GM18907 (cell line): ENCODE results near the gene ECM1.
A peak's percentile ranks its signal among the peaks of the same experiment; 100 is the strongest.

Source experiments
- ATAC-seq: cut with Tn5 transposase; IDR thresholded peaks from one replicate; pipeline ENCODE4 v1.9.1; 2021; ENCODE audit warnings: mild to moderate bottlenecking, moderate library complexity; ENCODE audit not compliant: unreplicated experiment

ECM1 gene

DNA sequence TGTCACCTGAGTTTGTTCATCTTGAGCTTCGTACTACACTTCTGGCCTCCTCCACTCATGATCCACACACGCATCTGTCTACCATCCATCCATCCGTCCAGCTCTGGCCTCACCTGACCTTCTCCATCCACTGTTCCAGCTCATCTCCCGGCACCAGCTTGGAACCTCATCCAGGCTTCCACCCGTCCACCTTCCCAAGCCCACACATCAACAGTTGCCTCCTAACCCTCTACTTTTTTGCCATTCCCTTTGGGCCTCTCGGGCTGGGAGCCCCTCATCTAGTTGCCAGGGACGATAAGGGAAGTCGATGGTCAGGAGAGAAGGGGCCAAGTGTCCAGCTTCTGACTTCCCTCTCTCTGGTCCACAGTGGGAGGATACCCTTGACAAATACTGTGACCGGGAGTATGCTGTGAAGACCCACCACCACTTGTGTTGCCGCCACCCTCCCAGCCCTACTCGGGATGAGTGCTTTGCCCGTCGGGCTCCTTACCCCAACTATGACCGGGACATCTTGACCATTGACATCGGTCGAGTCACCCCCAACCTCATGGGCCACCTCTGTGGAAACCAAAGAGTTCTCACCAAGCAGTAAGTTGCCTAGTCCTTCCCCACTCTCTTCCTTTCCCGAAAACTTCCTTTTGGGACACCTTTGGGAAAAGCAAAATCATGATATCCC, 4.2 kb downstream of the ECM1 start:
- no peak for ATAC-seq

DNA sequence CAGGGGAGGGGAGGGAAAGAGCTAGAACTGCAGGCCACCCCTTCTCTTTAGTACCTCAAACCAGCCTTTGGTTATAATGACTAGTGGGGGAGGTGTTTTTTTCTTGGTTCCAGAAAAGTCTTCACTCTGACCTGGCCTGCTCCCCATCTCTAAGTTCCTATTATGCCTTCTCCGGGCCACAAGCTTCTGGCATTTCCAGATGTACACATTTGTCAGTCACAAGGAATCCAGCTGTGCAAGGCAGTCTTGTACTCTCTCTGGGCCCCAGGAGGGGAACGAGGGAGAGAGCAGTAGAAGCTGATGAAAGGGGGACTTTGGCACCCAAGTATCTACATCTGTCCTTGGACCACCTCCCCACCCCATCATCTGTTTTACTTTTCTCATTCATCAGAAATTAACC, 4.9 kb downstream of the ECM1 start:
- no peak for ATAC-seq

DNA sequence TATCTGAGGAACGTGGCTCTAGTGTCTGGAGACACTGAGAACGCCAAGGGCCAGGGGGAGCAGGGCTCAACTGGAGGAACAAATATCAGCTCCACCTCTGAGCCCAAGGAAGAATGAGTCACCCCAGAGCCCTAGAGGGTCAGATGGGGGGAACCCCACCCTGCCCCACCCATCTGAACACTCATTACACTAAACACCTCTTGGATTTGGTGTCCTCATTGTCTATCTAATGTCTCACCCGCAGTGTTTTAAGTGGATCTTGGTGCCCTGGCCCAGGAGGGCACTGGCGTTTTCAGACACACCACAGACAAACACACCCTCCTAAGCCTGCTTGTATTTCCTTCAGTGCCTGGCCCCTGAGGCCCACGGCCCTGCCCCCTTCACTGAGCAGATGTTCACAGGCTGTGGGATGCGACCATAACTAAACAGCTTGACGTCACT, 5.5 kb downstream of the ECM1 start:
- no peak for ATAC-seq

DNA sequence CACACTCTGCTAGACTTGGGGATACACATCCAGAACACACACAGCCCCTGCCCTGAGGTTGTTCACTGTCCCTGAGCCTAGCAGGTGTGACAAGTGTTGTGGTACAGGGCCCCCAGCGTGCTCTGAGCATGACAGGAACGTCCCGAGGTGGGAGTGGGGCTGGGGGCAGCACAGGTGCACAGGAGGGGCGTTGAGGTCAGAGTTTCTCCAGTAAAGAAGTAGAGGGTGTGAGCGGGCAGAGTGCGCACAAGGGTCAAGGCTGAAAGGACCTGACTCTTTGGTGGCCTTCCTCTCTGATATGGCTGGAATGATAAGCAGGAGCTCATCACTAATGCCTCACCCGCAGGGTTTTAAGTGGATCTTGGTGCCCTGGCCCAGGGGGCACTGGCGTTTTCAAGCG, 6.4 kb downstream of the ECM1 start:
- ATAC-seq = no peak

DNA sequence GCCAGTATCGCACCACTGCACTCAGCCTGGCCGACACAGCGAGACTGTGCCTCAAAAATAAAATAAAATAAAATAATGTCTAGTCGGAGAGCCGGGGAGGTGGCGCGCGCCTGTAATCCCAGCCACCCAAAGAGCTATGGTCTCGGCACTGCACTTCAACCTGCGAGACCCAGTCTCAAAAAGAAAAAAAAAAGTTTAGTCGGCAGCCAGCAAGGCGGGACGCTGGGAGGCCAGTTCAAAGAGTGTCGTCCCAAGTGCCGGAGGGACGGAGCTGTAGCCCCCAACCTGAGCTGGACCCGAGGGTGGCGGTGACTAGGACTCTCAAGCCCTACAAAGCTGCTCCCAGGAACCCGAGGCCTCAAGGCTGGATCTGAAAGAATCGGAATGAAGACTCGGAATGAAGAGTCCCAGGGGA, 7.0 kb downstream of the ECM1 start:
- ATAC-seq = peak; percentile 2

DNA sequence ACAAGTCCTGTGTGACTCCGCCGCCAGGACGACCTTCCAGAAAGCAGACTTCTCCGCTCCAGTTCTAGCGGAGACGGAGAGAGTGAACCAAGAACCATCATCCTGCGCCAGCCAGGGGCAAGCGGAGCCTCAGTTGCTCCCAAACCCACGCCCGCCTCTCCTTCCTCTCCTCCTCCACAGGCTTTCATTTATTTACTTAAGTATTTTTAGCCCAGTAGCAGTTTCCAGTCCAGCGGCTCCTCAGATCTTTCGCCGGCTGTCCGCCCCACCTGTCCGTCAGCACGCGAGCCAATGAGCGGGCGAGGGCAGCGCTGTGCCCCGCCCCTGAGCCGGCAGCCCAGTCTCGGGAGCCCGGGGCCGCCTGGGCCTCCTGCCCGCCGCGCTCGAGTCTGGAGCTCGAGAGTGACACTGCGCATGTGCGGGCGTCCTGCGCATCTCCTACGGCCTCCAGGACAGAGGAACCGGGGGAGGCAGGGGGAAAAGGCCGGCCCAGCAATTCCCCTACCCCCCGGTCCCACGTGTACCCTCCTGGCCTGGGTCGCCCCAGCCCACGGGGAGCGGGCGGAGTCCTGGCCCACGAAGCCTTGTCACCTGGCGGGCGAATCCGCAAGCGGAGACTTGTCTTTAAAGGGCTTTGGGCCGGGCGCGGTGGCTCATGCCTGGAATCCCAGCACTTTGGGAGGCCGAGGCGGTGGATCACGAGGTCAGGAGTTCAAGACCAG, 7.6 kb downstream of the ECM1 start, which contains the start of gene FALEC:
Gene FALEC, plus strand, starts transcription at position 425 of the 722 bp plus-strand sequence.
- peak; percentile 95 for ATAC-seq

DNA sequence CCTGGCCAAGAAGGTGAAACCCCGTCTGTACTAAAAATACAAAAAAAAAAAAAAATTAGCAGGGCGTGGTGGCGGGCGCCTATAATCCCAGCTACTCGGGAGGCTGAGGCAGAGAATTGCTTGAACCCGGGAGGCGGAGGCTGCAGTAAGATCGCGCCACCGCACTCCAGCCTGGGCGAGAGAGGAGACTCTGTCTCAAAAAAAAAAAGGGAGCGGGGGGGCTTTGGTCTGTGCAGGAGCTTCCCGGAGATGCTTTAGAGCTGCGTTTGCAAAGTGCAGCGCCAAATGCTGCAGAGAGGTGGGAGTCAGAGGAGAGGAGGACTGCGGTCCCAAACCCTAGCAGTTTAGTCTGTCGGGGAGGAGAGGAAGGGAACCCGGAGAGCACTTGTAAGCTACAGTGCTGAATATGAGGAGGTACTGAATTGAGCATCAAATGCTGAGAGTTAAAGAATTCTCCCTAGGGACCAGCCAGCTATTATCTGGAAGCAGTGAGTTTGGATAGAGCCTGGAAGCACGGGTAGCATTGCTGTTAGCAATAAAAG, 8.2 kb downstream of the ECM1 start:
- ATAC-seq = no peak

DNA sequence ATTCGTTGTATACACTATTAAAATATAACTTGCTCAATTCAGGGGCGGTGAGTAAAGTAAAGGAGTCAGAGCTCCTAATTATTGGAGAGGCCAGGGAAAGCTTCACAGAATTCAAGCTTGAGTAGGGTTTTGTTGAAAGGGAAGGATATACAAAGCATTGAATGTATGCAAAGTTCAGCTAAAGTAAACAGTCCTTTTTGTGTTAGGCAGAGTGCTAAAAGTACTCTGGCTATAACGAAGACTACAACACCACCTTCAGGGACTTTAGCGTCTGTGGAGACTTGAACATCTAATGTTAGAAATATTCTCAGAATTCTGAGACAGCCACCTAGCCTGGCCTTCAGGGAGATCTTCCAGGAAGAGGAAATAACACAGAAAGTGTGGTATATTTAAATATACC, 8.7 kb downstream of the ECM1 start:
- no peak for ATAC-seq

DNA sequence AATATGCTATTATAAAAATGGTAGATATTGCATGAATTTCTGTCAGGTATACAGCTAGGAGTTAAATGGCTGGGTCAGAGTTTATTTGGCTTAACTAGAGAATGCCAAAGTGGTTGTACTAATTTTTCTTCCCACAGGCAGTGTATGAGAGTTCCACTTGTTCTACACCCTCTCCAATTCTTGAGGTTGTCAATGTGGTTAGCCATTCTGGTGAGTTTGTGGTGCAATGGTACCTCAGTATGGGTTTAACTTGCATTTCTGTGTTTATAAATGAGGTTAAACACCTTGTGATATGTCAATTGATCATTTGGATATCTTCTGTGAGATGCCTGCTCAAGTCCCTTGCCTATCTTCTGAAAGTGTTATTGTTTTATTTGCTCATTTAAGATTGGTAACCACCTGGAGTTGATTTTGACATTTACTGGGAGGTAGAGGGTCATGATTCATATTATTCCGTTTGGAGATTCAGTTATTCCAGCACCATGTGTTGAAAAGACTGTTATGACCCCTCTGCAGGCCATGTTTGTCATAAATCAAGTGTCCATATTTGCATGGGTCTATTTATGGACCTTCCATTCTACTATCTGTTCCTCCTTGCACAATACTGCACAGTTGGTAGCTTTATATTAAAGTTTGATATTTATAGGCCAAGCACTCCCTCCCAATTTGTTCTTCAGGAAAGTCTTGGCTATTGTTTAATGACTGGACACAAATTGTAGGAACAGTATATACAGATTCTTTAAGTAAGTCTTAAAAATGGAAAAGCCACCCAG, 13.5 kb downstream of the ECM1 start:
- no peak for ATAC-seq

DNA sequence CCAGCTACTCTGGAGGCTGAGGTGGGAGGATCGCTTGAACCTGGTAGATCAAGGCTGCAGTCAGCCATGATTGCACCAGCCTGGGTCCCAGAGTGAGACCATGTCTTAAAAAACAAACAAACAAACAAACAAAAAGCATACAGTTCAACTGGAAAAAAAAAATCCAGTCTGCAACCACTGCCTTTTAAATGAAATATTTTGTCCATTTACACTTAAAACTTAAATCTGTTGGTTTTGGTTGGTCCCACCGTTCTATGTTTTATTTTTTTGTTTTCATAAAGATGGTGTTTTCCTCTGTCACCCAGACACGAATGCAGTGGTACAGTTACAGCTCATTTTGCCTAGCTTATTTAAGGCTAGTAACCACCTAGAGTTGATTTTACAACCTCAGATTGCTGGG, 17.4 kb downstream of the ECM1 start:
- ATAC-seq = no peak

DNA sequence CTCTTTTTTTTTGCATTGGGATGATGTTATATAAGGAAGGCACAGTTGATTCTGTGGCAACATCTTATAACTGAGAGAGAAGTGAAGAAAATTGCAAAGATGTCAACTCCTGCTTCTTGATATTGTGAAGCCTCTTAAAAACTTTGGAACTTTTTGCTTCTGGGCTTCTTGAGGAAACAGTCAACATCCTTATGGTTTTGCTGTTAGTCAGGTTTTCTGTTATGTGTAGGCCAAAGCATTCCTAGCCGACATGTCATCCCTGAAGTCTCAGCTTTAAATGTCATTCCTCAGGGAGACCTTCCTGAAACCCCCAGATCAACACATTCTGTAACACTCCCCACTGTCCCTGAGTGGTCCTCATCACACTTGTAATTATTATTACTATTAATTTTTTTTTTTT, 20.3 kb downstream of the ECM1 start:
- ATAC-seq = no peak

DNA sequence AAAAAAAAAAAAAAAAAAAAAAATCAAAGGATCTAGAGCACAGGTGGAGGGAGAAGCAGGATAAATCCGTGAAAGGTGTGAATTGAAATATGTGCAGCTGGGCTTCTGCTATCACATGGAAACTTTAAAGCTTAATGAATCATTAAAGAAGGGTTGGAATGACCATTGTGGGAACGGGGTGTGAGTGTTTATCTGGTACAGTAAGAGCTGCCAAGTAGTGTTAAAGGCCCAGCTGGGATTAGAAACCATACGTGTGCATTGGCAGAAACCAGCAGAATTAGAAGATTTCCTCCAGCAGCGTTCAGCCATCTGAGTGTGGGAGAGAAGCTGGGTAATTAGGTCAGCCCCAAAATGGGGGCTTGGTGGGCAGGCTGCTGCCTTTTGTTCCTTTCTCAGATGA, 21.1 kb downstream of the ECM1 start:
- ATAC-seq = no peak

DNA sequence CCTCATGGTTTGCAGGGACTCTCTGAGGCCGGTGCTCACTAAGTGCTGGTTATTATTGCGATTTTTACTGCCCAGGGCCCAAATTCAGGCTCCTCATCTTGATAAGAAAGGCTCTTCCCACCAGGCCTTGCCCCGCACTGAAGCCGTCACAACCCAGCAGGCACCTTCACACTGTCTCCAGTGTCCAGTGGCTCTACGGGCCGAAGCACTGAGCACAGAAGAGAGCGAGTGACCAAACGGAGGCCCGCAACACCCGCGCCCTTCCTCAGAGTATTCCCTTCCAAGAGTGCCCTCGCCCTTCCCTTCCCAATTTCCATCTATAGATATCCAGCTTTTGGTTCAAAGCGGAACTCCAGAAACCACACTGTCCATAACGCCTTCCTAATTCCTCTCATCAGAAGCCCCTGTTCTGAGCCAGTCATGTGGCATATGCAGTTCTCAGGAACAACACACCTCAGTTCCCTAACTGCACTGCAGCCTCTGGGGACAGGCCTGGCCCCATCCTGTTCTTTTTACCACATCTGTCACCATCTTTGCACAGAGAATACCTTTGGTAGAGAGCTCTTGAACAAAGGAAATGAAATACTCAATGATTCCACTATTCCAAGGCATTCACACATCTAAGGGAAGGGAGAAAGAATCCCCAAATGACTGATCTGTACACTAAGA, 22.7 kb downstream of the ECM1 start:
- no peak for ATAC-seq

DNA sequence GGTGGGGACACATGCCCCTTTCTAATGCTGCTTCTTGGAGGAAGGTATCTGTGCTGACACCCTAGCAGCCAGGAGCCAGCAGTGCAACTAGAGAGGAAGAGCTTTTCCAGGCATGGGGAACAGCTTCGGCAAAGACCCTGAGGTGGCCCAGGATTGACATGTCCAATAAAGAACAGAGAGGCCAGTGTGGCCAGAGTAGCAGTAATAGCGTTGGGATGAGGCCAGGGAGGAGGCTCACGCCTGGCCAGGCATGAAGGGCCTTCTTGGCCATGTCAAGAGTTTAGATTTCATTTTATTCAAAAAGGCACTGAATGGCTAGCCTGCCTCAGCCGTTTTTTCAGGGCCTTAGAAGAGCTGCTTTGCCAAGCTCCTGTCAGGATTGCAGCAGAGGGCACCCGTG, 25.0 kb downstream of the ECM1 start:
- ATAC-seq = no peak

DNA sequence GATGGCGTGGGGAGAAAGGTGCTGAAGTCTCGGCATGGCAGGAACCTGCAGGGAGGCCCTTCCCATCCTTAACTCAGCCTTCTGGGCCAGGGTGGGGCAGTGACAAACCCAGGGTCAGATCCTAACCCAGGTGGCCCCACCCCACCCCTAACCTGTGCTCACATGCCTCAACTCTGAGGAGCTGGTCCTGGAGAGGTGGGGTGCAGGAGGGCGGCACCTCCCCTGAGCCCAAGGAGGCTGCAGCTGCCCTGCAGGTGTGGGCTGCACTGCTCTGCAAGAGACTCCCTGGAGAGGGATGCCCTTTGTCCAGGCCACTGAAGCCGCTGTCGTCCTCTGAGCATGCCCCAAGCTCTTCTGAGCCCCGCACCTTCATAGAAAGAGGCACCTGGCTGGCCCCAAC, 26.1 kb downstream of the ECM1 start:
- ATAC-seq = no peak

DNA sequence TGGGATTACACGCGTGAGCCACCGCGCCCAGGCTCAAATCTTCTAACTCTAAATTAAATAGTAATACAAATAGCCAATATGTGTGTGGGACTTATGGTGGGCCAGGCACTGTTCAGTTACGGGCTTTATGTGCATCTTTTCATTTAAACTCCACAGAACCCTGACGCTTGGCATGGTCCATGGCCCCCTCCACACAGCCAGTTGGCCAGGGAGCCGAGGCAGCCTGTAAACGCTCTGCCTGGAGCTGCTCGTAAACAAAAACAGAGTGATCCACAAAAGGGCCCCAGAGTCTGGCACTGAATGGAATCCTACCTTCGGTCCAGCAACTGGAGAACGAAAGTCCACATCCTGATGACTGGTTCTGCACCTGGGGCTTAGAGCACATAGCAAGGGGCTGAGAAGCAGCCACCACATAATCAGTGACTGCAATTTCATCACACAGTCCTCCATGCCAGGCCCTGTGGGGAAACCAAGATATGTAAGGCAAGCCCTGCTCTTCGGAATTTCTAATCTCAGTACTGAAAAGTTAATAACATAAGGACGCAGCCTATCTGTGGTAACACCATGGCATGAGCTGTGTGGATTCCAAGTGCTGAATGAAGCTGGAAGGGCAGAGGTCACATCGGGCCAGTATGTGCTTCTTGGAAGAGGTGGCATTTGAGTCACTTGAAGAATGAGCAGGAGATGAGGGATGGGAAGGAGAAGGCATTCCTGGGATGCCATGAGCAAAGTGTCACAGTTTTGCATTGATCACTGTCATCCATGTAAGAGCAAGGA, 27.8 kb downstream of the ECM1 start:
- no peak for ATAC-seq

DNA sequence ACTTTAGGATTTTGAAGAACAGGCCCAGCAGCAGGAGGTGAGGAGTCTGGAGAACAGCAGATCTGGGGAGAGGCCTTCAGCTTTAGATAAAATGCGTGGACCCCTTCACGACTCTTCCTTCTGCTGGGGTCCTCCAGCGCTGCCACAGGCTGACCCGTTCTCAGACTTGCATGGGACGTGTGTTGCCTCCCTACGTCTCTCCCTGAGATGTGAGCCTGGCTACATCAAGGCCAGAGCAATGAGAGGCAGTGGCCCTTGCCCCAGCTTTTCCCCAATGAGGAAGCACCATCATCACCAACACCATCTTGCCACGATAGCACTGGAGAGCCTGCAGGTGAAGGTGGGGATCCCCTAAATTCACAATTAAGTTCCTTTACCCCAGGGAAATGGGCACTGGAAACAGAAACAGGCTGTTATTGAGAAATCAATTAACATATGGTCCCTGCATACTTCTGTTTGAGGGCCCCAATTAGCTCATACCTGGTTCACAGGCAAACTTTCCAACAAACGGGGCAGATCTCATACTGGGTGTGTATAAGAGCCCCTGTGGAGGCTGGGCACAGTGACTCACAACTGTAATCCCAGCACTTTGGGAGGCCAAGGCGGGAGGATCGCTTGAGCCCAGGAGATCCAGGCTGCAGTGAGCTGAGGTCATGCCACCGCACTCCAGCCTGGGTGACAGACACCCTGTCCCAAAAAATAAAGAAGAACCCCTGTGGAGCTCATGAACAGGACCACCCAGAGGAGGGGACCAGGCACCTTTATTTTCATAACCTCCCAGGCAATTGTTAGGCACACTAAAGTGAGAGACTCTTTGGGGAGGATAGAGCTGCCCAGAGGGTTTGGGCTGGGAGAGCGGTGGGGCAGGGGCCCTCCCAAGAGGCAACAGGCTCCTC, 29.2 kb downstream of the ECM1 start:
- ATAC-seq = no peak

DNA sequence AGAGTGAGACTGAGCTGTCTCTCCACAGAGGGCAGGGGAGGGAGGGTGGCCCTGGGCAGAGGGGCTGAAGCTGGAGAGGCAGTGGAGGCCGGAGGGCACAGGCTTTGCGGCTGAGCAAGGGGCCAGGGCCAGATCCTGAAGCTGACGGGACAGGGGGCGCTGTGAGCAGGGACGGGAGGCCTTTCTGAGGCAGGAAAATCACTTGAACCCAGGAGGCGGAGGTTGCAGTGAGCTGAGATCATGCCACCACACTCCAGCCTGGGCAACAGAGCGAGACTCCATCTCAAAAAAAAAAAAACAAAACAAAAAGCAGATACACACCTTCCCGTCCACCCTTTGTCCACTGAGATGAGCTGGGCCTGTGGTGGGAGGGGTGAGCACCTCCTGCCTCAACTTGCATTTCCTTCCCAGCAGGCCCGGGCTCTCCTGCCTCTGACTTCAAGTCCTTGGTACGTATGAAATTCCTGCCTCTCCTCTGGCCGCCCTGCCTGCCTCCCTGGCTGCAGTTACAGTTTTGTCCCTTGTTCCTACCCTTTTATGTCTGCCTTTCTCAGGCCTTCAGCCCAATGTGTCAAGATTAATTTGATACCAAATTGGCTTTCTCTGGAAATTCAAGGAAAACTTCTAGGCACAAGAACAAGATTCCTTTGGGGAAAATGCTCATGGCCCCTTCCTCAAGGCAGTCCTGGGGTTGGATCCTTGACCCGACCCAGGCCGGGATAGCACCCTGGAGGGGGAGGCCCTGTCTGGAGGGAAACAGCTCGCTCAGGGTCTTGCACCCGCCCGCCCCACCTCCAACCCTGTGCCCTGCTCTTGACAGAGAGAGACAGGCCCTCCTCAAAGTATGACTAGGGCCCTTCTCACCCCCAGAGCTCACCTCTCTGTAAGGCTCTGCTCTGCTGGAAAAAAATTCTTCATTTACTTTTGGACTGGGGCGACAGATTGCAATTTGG, 30.1 kb downstream of the ECM1 start:
- ATAC-seq = no peak
